Measurements from ENCODE around the gene TMEM170A.

Gene TMEM170A

GRCh38 chr16:75486014-75486675 lies 21.7 kb upstream of the TMEM170A start:
- no peak for TF ChIP-seq CTCF (conservative IDR thresholded peaks at IDR 0.05)
- TF ChIP-seq ZFX (IDR thresholded peaks at IDR 0.05), result no peak

GRCh38 chr16:75485230-75486013 lies 20.9 kb upstream of the TMEM170A start:
- TF ChIP-seq ZFX (IDR thresholded peaks at IDR 0.05), result no peak
- no peak for TF ChIP-seq CTCF (conservative IDR thresholded peaks at IDR 0.05)
- no peak overlapping the region for H3K27ac ChIP-seq

More at GRCh38 chr16:75486014-75486675, 21.7 kb upstream of the TMEM170A start:
- no peak overlapping the region for H3K27ac ChIP-seq

- no peak for TF ChIP-seq ZFX (IDR thresholded peaks at IDR 0.05)
- no peak for TF ChIP-seq CTCF (conservative IDR thresholded peaks at IDR 0.05)
These were observed 18.7 kb upstream of the TMEM170A start for GRCh38 chr16:75483222-75483621.

GRCh38 chr16:75482434-75483205 lies 18.1 kb upstream of the TMEM170A start:
- H3K27ac ChIP-seq, result peak overlapping the region; percentile 7; the same call in 1 of the 2 replicates
- TF ChIP-seq ZFX (IDR thresholded peaks at IDR 0.05) (no peak), CTCF (conservative IDR thresholded peaks at IDR 0.05) (no peak)

More at GRCh38 chr16:75483222-75483621, 18.7 kb upstream of the TMEM170A start:
- H3K27ac ChIP-seq, result peak overlapping the region; percentile 7; the same call in 1 of the 2 replicates

- H3K27ac ChIP-seq, result no peak overlapping the region
- TF ChIP-seq ZFX (IDR thresholded peaks at IDR 0.05) (no peak), CTCF (conservative IDR thresholded peaks at IDR 0.05) (no peak)
These were observed 17.0 kb upstream of the TMEM170A start for GRCh38 chr16:75481475-75481874.

GRCh38 chr16:75479421-75479990 lies 15.0 kb upstream of the TMEM170A start:
- H3K27ac ChIP-seq, result no peak overlapping the region
- TF ChIP-seq CTCF (conservative IDR thresholded peaks at IDR 0.05) (no peak), ZFX (IDR thresholded peaks at IDR 0.05) (no peak)

Measured in C4-2B (cell line).